ENCODE measurements around the gene FANCC. TPM values are rescaled to one million over a fixed set of nuclear protein-coding genes. Genes with fewer than 3 reads are reported as not detected.

The FANCC gene
- total and polyA plus RNA-seq, 2 of the 8 experiments (the other 6 are each of a cell fraction or from before 2014, with no cell fraction given) = 7.8 to 15.2 TPM

DNA sequence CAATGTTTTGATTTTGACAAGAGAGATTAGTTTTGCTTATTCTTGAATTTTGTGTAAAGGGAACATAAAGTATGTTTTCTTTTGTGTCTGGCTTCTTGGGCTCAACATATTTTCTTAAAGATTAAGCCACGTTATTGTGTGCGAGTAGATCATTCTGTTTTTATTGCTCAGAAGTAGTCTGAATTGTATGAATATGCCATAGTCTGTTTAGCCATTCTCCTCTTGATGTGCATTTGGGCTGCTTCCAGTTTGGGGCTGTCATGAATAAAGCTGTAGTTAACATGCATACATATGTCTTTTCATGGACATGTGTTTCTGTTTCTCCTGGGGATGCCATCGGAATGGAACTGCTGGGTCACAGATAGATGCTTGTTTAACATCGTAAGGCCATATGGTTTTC, 198.9 kb downstream of the FANCC start:
- Histone ChIP-seq H3K4me1 (replicated peaks in 1 of 4; ENCODE audit: control insufficient read depth in 3 of 4, insufficient read depth in 4 of 4, low read length in 3 of 4) (no peaks in the 10 kb centered on the region), H3K27ac (ENCODE audit: low read depth, low read length) (no peak overlapping the region), H3K79me1 (ENCODE audit: low read depth, low read length) (no peaks in the 10 kb centered on the region), H3K4me3 (ENCODE audit: extremely low read depth in 1 of 4, insufficient read depth in 2 of 4, low read depth in 3 of 4, low read length in 4 of 4) (no peak overlapping the region), H3K9ac (replicated peaks in 1 of 4; ENCODE audit: extremely low read depth in 1 of 4, low read depth in 3 of 4, low read length in 3 of 4) (no peak overlapping the region), H2AFZ (ENCODE audit: low read length) (no peak overlapping the region), H4K20me1 (replicated peaks in 1 of 2; ENCODE audit: control insufficient read depth in 1 of 2, insufficient read depth in 2 of 2, low read length in 2 of 2) (peaks cover 0 to 2% of the 10 kb centered on the region in 2 experiments), H4K91ac (replicated peaks; ENCODE audit: insufficient read length, low read length) (no peak overlapping the region), H4K5ac (ENCODE audit: insufficient read length, low read depth, low read length) (no peak overlapping the region), H3K27me3 (replicated peaks in 1 of 4; ENCODE audit: control insufficient read depth in 3 of 4, extremely low read depth in 1 of 4, insufficient read depth in 3 of 4, low read length in 3 of 4) (no peaks in the 10 kb centered on the region), H3K9me3 (ENCODE audit: insufficient read depth in 2 of 2, low read depth in 1 of 2, low read length in 1 of 2) (no peaks in the 10 kb centered on the region), H3K4me2 (ENCODE audit: insufficient read depth in 1 of 2, low read depth in 2 of 2, low read length in 2 of 2) (no peak overlapping the region), H2BK15ac (ENCODE audit: low read length) (no peak overlapping the region), H2BK12ac (ENCODE audit: low read depth, low read length) (no peak overlapping the region), H2AK5ac (ENCODE audit: low read depth, low read length) (no peak overlapping the region), H3K56ac (replicated peaks; ENCODE audit: insufficient read length, low read depth, low read length) (no peak overlapping the region), H3K14ac (ENCODE audit: insufficient read length) (no peak overlapping the region), H2BK20ac (ENCODE audit: low read length) (no peak overlapping the region), H4K8ac (ENCODE audit: extremely low read depth, insufficient read depth, low read length) (no peak overlapping the region), H3K23ac (ENCODE audit: insufficient read length) (no peak overlapping the region), H2BK5ac (ENCODE audit: low read depth, low read length) (no peak overlapping the region), H3K23me2 (ENCODE audit: low read depth, low read length) (no peaks in the 10 kb centered on the region), H3K18ac (ENCODE audit: extremely low read depth, low read length) (no peak overlapping the region), H2BK120ac (replicated peaks; ENCODE audit: low read depth, low read length) (no peak overlapping the region), H3K4ac (replicated peaks; ENCODE audit: insufficient read length, low read depth, low read length) (no peak overlapping the region), H3K79me2 (ENCODE audit: control insufficient read depth in 1 of 2, insufficient read depth in 2 of 2, low read length in 2 of 2) (no peaks in the 10 kb centered on the region), H3K36me3 (ENCODE audit: control insufficient read depth in 2 of 4, insufficient read depth in 4 of 4, low read length in 3 of 4) (no peaks in the 10 kb centered on the region)
- POLR2A ChIA-PET (ENCODE audit: partially characterized antibody) = interaction anchor here (1.1 kb wide), 1 partner anchor 11 kb away, joined by 3 read pairs; no protein-coding TSS in a partner anchor
- no peak for DNase-seq (ENCODE audit: low read depth in 1 of 2, low spot score in 2 of 2)
- CTCF ChIA-PET (ENCODE audit: partially characterized antibody) = interaction anchor here (0.8 to 13.7 kb wide), 4 partner anchors 10 to 437 kb away, joined by 3 to 209 read pairs (median 72); no protein-coding TSS in a partner anchor
- WGBS, 2 experiments (ENCODE audit: extremely low coverage in 1 of 2, insufficient coverage in 1 of 2, insufficient read length in 1 of 2, insufficient replicate concordance in 2 of 2, low coverage in 1 of 2, low lambda C conversion rate in 2 of 2, missing lambda C conversion rate in 1 of 2) = 91% methylated on average over 4 of the region's 4 CpGs; no CpG with 5 or more reads in 1 of the 2 experiments
- FAIRE-seq = no peak
- TF ChIP-seq TAF7 (optimal IDR thresholded peaks at IDR 0.05; ENCODE audit: borderline replicate concordance, low read depth, low read length) (no peak), JUND (IDR thresholded peaks at IDR 0.05; ENCODE audit: low read length) (no peak), RXRA (IDR thresholded peaks at IDR 0.05; ENCODE audit: insufficient read depth, low read depth, low read length) (no peak), KDM4A (IDR thresholded peaks at IDR 0.05; ENCODE audit: low read depth, low read length, severe bottlenecking) (no peak), SP4 (IDR thresholded peaks at IDR 0.05; ENCODE audit: low read length) (no peak), TEAD4 (IDR thresholded peaks at IDR 0.05; ENCODE audit: low read depth, low read length) (no peak), SIX5 (IDR thresholded peaks at IDR 0.05; ENCODE audit: low read depth, low read length) (no peak), YY1 (IDR thresholded peaks at IDR 0.05; ENCODE audit: low read depth, low read length) (no peak), CHD2 (IDR thresholded peaks at IDR 0.05; ENCODE audit: low read length) (no peak), ATF3 (IDR thresholded peaks at IDR 0.05; ENCODE audit: insufficient read depth, low read depth, low read length) (no peak)
- TF ChIP-seq, protein P1, sequence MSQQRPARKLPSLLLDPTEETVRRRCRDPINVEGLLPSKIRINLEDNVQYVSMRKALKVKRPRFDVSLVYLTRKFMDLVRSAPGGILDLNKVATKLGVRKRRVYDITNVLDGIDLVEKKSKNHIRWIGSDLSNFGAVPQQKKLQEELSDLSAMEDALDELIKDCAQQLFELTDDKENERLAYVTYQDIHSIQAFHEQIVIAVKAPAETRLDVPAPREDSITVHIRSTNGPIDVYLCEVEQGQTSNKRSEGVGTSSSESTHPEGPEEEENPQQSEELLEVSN (IDR thresholded peaks at IDR 0.05) = no peak
- TF ChIP-seq, protein P2, sequence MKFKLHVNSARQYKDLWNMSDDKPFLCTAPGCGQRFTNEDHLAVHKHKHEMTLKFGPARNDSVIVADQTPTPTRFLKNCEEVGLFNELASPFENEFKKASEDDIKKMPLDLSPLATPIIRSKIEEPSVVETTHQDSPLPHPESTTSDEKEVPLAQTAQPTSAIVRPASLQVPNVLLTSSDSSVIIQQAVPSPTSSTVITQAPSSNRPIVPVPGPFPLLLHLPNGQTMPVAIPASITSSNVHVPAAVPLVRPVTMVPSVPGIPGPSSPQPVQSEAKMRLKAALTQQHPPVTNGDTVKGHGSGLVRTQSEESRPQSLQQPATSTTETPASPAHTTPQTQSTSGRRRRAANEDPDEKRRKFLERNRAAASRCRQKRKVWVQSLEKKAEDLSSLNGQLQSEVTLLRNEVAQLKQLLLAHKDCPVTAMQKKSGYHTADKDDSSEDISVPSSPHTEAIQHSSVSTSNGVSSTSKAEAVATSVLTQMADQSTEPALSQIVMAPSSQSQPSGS (IDR thresholded peaks at IDR 0.05; ENCODE audit: low read length) = no peak
